Ectodermal cell (in vitro differentiated cells): ENCODE results near the gene ARL3.
A peak's percentile ranks its signal among the peaks of the same experiment; 100 is the strongest.

Experiments
- H3K27ac ChIP-seq: 2 replicates; pipeline ENCODE4 v1.7.0; 2013; ENCODE audit warnings: mild to moderate bottlenecking, low read depth, low read length; ENCODE audit not compliant: insufficient read depth, poor library complexity, severe bottlenecking
- H3K27me3 ChIP-seq: 2 replicates; pipeline ENCODE4 v1.7.0; 2013; ENCODE audit warnings: mild to moderate bottlenecking, low read length; ENCODE audit not compliant: insufficient read depth, control insufficient read depth, poor library complexity, severe bottlenecking
- H3K36me3 ChIP-seq: one replicate; pipeline ENCODE4 v1.7.0; 2013; ENCODE audit warnings: low read length; ENCODE audit not compliant: control insufficient read depth, insufficient read depth
- H3K4me1 ChIP-seq: one replicate; pipeline ENCODE4 v1.7.0; 2013; ENCODE audit warnings: low read length; ENCODE audit not compliant: control insufficient read depth, insufficient read depth
- H3K4me3 ChIP-seq: 2 replicates; pipeline ENCODE4 v1.7.0; 2013; ENCODE audit warnings: low read depth, low read length, control low read depth; ENCODE audit not compliant: insufficient read depth
- H3K9me3 ChIP-seq: 2 replicates; pipeline ENCODE4 v1.7.0; 2013; ENCODE audit warnings: mild to moderate bottlenecking, low read length, moderate library complexity; ENCODE audit not compliant: control insufficient read depth
- WGBS, 2 experiments: methylation state at CpG; one replicate each; pipeline ENCODE4 v1.1.7; 2013; ENCODE audit warnings: missing lambda C conversion rate in 2 of 2; 5-methylcytosine and 5-hydroxymethylcytosine counted together

Gene ARL3

DNA sequence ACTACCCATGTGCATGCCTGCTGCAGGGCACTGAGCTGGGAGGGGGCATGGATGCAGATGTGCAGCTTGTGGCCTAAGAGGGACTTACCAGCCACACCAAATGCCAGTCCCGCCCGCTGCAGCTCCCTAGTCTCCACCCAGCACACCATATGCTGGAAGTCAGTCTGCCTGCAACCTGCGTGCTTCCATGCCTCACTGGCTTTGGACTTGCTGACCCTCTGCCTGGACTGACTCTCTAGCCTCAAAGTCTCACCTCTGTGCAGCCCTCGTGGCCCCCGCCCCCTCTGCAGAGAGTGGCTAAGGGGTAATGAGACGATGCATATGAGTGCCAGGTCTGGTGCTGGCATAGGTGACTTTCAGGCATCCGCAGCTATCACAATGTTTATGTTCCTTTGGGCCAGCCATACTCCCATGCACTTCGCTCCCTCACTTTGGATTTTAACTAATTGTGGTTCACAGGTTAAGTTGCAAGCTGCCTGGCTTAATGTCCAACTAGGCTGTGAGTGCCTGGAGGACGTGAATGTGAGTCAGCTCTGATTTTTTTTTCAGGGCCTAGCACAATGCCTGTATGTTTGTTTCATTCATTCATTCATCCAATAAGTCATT lies 48.2 kb downstream of the ARL3 start:
- WGBS, 2 experiments: 95 to 97% methylated on average over 9 of the region's 9 CpGs
- Histone ChIP-seq H3K27me3 (no peaks in the 10 kb centered on the region), H3K27ac (no peak overlapping the region)

DNA sequence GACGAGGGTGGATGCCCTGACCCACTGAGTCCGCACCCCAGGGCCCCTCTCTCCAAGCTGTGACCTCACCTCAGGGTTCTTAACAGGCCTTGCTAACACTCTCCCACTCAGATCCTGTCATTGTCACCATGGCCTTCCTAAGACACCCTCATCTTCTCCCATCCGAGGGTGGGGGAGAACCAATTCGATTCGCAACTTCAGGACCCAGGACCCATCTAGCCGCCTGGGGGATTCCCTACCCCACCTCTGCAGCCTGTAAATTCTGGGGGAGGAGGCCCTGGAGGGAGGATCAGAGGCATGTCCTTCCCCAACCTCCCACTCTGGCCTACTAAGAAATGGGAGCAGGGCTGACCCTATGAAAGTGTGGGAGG lies 52.6 kb downstream of the ARL3 start:
- no peak overlapping the region for H3K27ac ChIP-seq
- 76 to 77% methylated on average over 6 of the region's 6 CpGs for WGBS, 2 experiments
- peaks cover 14% of the 10 kb centered on the region for H3K4me1 ChIP-seq
- H3K9me3 ChIP-seq: no peaks in the 10 kb centered on the region
- no peak overlapping the region for H3K4me3 ChIP-seq
- H3K27me3 ChIP-seq: no peaks in the 10 kb centered on the region
- peaks cover 7% of the 10 kb centered on the region for H3K36me3 ChIP-seq

More for the DNA sequence above, 48.2 kb downstream of the ARL3 start:
- H3K36me3 ChIP-seq: no peaks in the 10 kb centered on the region
- H3K9me3 ChIP-seq: no peaks in the 10 kb centered on the region
- H3K4me3 ChIP-seq: no peak overlapping the region
- peaks cover 45% of the 10 kb centered on the region for H3K4me1 ChIP-seq

DNA sequence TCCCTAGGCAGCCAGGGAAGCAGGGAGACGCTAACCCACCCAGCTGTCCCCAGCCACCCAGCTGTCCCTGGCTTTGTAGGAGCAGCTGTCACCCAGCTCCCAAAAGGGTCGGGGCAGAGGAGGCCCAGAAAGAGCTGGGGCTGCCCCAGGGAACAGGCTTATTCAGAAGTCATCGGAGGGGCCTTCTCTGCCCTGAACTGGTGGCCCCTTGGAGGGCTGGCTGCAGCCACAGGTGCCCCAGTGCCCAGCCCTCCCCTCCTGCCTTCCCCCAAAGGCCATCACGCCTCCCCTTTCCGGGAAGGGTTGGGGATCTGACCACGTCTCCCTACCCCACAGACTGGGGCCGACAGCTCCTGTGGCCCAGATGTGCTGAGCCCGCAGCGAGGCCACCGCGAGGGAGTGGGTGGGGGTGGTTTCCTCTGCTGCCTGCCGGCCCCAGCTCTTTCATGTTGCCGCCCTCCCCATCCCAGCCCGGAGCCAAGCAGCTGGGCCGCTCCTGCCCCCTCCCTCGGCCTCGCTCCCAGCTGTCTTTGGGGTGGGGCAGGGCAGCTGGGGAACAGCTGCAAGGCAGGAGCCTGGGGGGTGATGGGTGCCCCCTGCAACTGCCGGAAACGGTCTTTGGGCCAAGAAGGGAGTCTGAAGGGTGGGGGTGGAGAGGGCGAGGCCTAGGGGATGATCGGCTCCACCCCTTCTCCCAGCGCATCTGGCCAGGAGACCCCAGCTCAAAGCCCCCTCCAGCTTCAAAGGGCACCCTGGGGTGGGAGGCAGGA lies 53.1 kb downstream of the ARL3 start:
- peak overlapping the region; percentile 22 for H3K27ac ChIP-seq

DNA sequence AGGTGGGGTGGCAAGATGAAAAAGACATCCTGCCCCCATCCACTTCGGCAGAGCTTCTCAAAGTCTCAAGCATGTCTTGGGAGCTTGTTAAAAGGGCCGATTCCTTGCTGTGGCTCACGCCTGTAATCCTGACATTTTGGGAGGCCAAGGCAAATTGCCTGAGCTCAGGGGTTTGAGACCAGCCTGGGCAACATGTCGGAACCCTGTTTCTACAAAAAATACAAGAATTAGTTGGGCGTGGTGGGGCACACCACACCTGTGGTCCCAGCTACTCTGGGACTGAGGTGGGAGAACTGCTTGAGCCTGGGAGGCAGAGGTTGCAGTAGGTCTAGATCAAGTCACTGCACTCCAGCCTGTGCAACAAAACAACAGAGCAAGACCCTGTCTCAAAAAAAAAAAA lies 55.4 kb downstream of the ARL3 start:
- peaks cover 14% of the 10 kb centered on the region for H3K4me1 ChIP-seq
- peaks cover 25% of the 10 kb centered on the region for H3K36me3 ChIP-seq
- H3K27me3 ChIP-seq: no peaks in the 10 kb centered on the region
- WGBS, 2 experiments: 80 to 86% methylated on average over 5 of the region's 5 CpGs
- H3K4me3 ChIP-seq: no peak overlapping the region
- no peaks in the 10 kb centered on the region for H3K9me3 ChIP-seq
- H3K27ac ChIP-seq: no peak overlapping the region

More for the DNA sequence above, 53.1 kb downstream of the ARL3 start:
- Histone ChIP-seq H3K4me1 (peaks cover 14% of the 10 kb centered on the region), H3K9me3 (no peaks in the 10 kb centered on the region), H3K4me3 (no peak overlapping the region), H3K27me3 (no peaks in the 10 kb centered on the region), H3K36me3 (peaks cover 12% of the 10 kb centered on the region)
- WGBS, 2 experiments: 19 to 25% methylated on average over 22 of the region's 22 CpGs

DNA sequence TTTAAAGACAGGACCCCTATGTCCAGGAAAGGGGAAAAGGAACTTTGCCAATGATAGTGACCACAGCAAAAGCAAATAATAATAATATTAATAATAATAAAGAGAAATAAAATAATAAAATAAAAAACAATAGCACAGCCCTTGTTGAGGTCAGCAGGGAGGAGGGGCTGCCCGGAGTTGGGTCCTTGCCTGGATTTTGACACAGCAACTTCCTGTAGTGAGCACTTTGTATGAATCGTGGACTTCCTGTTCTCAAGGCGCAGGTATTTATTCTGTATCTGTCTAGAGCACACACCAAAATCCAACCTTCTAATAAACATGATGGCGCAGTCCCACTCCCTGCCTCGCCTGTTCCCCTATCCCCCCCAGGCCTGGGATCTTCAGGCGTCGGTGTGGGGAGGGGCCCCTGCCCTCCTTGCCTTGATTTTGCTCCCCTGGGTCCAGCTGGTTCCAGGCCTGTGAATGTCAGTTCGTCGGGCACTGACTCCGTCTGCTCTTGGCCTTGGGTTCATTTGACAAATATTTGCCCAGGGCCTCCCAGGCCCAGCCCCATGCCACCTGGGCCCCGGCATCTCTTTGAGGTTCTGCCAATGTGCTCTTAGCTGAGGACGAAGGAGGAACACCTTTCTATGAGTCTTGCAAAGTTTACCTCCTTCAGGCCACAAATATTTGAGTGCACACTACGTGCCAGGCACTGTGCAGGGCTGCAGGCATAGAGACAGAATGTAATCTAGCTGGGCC lies 56.0 kb downstream of the ARL3 start:
- Histone ChIP-seq H3K27me3 (no peaks in the 10 kb centered on the region), H3K27ac (no peak overlapping the region), H3K4me1 (peaks cover 16% of the 10 kb centered on the region), H3K9me3 (no peaks in the 10 kb centered on the region), H3K36me3 (peaks cover 25% of the 10 kb centered on the region), H3K4me3 (no peak overlapping the region)
- WGBS, 2 experiments: 89 to 93% methylated on average over 13 of the region's 13 CpGs

DNA sequence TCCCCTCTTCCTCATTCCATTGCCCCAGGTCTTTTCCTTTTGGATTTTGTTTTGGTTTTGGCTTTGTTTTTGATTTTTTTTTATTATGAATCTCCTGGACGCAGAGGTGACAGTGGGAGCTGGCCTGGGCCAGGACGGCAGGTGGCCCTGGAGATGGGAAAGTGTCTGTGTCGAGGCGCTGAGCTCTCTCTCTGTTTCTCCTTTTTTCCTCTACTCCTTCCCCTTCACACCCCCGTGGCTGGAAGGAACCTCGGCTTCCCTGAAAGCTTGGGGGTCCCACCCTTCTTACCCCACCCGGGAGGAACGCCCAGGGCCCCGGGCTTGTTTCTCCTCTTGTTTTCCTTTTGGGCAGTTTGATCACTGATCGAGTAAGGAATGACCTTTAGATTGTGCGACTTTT lies 56.7 kb downstream of the ARL3 start:
- H3K27me3 ChIP-seq: no peaks in the 10 kb centered on the region
- no peaks in the 10 kb centered on the region for H3K9me3 ChIP-seq
- H3K4me1 ChIP-seq: peaks cover 20% of the 10 kb centered on the region
- peaks cover 25% of the 10 kb centered on the region for H3K36me3 ChIP-seq
- no peak overlapping the region for H3K27ac ChIP-seq
- WGBS, 2 experiments: 93 to 95% methylated on average over 9 to 11 of the region's 11 CpGs
- no peak overlapping the region for H3K4me3 ChIP-seq

DNA sequence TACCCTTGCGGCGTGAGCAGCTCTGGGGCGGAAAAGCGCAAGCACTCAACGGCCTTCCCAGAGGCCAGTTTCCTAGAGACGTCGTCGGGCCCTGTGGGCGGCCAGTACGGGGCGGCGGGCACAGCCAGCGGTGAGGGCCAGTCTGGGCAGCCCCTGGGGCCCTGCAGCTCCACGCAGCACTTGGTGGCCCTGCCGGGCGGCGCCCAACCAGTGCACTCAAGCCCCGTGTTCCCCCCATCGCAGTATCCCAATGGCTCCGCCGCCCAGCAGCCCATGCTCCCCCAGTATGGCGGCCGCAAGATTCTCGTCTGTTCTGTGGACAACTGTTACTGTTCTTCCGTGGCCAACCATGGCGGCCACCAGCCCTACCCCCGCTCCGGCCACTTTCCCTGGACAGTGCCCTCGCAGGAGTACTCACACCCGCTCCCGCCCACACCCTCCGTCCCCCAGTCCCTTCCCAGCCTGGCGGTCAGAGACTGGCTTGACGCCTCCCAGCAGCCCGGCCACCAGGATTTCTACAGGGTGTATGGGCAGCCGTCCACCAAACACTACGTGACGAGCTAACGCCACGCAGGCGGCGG lies 57.3 kb downstream of the ARL3 start:
- peaks cover 24% of the 10 kb centered on the region for H3K4me1 ChIP-seq
- peaks cover 25% of the 10 kb centered on the region for H3K36me3 ChIP-seq
- no peak overlapping the region for H3K27ac ChIP-seq
- WGBS, 2 experiments: 96% methylated on average over 42 of the region's 42 CpGs
- no peaks in the 10 kb centered on the region for H3K9me3 ChIP-seq
- no peak overlapping the region for H3K4me3 ChIP-seq
- no peaks in the 10 kb centered on the region for H3K27me3 ChIP-seq

DNA sequence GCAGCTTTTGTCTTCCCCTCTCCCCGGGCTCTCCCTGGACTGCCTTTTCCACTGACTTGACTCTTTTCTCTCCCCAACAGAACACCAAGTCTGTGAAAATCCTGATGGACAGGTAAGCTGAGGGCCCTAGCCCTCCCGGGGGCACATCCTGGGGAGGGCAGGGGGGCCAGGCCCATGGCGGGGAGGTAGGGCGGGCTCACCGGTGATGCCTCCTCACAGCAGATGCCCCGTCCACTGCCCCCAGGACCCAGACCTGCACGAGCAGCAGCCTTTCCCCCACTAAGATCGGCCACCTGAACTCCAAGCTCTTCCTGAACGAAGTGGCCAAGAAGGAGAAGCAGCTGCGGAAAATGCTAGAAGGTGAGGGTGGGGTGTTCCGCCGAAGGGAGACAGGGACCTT lies 58.2 kb downstream of the ARL3 start:
- no peaks in the 10 kb centered on the region for H3K27me3 ChIP-seq
- no peak overlapping the region for H3K27ac ChIP-seq
- peaks cover 25% of the 10 kb centered on the region for H3K36me3 ChIP-seq
- no peaks in the 10 kb centered on the region for H3K9me3 ChIP-seq
- 91 to 95% methylated on average over 12 of the region's 12 CpGs for WGBS, 2 experiments
- H3K4me1 ChIP-seq: peaks cover 25% of the 10 kb centered on the region
- no peak overlapping the region for H3K4me3 ChIP-seq

DNA sequence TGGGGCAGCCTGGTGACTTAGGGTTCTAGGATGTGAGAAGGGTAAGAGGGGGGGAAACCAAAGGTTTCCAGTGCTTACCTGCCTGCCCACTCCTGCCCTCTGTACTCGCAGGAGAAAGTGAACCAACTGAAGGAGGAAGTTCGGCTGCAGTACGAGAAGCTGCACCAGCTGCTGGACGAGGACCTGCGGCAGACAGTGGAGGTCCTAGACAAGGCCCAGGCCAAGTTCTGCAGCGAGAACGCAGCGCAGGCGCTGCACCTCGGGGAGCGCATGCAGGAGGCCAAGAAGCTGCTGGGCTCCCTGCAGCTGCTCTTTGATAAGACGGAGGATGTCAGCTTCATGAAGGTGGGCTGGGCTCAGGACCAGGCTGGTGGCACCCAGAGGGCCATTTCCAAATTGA lies 59.2 kb downstream of the ARL3 start:
- Histone ChIP-seq H3K4me1 (peaks cover 31% of the 10 kb centered on the region), H3K4me3 (no peak overlapping the region), H3K36me3 (peaks cover 25% of the 10 kb centered on the region), H3K9me3 (no peaks in the 10 kb centered on the region), H3K27ac (no peak overlapping the region), H3K27me3 (no peaks in the 10 kb centered on the region)
- WGBS, 2 experiments: 95 to 96% methylated on average over 12 of the region's 12 CpGs

DNA sequence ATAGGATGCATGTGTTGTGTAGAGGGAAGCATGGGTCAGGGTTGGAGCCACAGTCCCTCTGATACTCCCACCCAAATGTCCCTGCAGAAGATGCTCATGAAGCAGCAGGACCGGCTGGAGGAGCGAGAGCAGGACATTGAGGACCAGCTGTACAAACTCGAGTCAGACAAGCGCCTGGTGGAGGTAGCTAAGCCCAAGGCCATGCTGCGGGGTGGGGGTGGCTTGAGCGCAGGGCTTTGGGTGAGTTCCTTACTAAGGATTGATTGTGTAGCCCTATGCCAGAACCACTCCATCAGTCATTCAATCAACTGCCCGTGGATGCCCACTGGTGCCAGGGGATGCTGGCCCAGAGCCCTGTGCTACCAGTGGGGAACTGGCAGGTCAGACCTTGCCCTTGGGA lies 59.6 kb downstream of the ARL3 start:
- Histone ChIP-seq H3K36me3 (peaks cover 25% of the 10 kb centered on the region), H3K9me3 (no peaks in the 10 kb centered on the region)

More for the DNA sequence above, 59.6 kb downstream of the ARL3 start:
- peaks cover 35% of the 10 kb centered on the region for H3K4me1 ChIP-seq
- 95 to 99% methylated on average over 7 of the region's 7 CpGs for WGBS, 2 experiments
- no peak overlapping the region for H3K27ac ChIP-seq
- no peaks in the 10 kb centered on the region for H3K27me3 ChIP-seq
- no peak overlapping the region for H3K4me3 ChIP-seq
